HG03095 (cell line): ENCODE data around the gene RNF13.
"Not testable (repeated sequence)": the region's sequence is repeated elsewhere in the genome, so short reads cannot be mapped to it uniquely, and the experiment has no call there.

ENCODE experiments used
- ATAC-seq: cut with Tn5 transposase; IDR thresholded peaks from one replicate; pipeline ENCODE4 v1.9.1; 2021; ENCODE audit warnings: moderate library complexity; ENCODE audit not compliant: unreplicated experiment

Gene RNF13

DNA sequence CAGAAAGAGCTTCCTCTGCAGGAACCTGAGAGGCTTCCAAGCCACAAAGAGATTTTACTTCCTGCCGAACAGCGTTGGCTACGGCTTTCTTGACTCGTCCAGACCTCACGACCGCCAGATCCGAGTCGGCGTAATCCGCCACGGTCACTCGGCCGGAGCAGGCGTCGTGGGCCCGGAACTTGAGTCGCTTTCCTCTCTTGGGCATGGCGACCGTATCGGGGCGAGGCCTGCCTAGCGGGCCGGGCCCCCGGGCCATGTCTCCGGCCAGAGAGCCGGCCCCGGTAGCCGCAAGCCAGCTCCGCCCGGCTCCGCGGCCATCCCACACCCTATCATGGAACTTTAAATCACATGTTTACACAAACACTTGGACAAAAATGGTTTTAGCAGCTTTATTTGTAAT is 170.0 kb downstream of the RNF13 start:
- not testable (repeated sequence) for ATAC-seq

DNA sequence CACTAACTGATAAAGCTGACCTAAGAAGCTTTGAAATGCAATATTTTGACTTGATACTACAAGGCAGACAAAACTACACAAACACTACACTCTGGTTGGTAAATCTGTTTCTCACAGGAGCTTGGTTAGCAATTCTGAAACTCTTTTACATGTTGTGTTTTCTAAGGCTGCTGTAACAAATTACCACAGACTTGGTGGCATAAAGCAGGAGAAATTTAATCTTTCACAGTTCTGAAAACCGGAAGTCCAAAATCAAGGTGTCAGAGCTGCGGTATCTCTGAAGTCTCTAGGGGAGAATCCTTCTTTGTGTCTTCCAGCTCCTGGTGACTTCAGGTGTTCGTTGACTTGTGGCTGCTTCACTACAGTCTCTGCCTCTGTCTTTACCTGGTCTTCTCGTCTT is 170.6 kb downstream of the RNF13 start:
- no peak for ATAC-seq

DNA sequence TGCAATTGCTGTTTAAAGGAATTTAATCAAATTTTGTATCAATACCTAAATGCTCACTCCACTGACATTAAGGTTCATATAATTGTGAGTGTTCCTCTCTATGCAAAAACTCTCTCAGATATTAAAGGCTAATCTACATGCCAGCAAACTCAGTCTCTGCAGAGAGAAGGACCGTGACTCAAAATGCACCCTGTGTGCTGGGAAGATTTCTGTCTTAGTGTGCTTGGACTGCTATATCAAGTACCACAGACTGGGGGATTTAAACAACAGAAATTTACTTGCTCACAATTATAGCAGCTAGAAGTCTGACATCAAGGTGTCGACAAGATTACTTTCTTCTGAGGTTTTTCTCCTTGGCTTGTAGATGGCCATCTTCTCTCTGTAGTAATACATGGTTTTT is 176.3 kb downstream of the RNF13 start:
- no peak for ATAC-seq

GRCh38 chr3:149990423-149990948 is 177.5 kb downstream of the RNF13 start:
- ATAC-seq, result no peak

GRCh38 chr3:149992416-149993058 is 179.5 kb downstream of the RNF13 start:
- ATAC-seq, result no peak

DNA sequence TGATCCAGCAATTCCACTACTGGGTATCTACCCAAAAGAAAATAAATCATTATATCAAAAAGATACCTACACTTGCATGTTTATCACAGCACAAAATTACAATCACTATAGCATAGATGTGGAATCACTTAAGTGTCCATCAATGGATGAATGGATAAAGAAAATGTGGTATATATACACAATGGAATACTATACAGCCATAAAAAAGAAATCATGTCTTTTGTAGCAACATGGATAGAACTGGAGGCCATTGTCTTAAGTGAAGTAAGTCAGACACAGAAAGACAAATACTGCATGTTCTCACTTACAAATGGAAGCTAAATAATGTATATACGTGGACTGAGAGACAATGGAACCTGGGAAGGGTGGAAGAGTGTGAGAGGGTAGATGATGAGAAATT is 185.9 kb downstream of the RNF13 start:
- ATAC-seq, result no peak

DNA sequence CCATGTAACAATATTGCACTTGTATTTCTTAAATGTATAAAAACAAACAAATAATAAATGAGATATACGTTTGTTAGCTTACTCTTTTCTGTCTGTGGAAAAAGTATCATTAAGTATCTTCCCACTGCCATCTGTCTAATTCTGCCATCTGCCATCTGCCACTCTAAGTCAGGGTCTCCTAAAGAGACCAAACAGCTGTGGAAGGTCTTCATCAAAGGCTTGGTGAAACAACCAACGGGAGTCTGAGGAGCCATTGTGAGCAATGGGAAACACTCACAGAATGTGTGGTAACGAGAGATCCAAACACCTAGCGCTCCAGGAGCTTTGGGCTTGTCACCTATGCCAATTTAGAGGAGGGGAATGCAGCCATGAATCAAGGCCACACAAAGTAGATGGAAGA is 186.4 kb downstream of the RNF13 start:
- no peak for ATAC-seq

DNA sequence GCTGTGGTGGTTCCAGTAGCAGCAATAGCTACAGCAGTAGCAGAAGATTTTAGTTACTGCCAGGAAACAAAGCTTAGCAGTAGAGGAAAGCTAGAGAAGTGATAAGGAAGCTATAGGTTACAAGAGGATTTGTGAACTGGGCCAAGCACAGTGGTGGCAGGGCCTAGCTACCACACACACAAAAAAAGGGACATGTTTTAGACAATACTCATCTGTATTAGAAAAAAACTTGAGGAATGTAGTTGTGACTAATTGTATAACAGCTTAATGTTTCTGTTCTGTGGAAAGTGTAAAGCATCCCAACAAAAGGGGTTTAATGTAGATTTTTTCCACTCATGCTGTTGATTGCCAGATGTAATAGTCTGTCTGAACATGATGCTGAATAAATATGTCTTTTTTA is 187.6 kb downstream of the RNF13 start:
- no peak for ATAC-seq

DNA sequence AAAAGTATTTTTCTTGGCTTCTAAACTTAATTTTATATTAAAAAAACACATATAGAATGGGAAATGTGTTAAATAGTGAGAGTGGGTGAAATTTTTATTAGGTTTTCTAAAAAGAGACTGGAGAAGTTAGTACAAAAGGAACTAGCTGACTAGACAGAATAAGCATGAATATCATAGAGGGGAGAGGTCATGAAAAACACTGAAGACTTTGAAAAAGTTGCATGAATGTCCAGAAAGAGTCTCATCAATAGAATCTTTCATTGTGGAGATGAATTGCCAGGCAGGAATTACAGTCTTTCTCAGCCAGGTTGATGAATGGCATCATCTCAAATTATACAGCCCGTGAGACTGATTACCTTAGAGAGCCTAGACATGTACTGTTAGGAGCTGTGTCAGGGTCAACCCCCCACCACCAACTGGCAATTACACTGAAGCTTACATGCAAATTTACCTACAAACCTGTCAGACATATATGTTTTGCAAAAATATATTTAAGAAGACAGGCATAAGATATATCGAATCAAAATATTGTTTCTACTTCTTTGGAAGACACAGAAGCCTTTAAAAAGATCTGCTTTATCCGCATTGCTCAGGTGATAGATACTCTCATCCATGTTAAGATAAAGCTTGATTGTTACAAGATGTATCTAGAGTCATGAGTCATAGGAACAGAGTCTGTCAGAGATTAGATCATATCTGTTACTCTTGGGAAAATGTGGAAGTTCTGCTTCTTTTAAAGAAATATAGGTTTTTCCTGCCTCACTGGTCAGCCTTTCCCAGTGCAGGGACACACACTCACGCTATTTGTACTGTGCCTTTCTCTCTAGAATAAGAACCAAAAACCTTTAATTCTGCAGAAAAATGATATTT is 192.5 kb downstream of the RNF13 start:
- ATAC-seq, result no peak

- no peak for ATAC-seq
These were observed 193.8 kb downstream of the RNF13 start for GRCh38 chr3:150006794-150007193.
